ENCODE measurements around the gene PA2G4.

Gene PA2G4

DNA sequence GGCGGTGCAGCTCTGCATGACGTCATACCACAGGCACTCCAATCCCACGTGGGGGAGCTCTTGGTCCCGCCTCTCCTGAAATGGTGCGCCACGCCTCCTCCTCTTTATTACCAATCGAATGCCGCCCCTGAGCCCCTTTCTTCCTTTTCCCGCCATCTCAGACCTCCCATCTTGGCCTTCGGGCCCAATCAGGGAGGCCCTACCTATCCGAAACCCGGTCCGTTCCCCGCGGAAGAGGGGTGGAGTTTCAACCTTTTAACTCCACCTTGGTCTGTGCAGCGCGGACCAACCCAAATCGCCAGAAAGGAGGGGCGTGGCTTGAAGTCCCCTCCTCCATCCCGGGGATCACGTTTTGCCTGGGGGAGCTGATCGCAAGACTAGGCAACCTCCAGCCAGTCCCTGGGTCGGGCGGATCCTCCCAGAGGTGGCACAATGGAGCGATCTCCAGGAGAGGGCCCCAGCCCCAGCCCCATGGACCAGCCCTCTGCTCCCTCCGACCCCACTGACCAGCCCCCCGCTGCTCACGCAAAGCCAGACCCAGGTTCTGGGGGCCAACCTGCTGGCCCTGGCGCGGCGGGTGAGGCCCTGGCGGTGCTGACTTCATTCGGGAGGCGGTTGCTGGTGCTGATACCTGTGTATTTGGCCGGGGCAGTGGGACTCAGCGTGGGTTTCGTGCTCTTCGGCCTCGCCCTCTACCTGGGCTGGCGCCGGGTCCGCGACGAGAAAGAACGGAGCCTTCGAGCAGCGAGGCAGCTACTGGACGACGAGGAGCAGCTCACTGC is 23.7 kb downstream of the PA2G4 start, which contains the start of gene ESYT1:
ESYT1 (plus strand) TSS at position 380 of the 782 bp plus-strand sequence; CDS start at position 433, 53 bp downstream.
- peak; percentile 97 for DNase-seq

- no peak for DNase-seq
Measured at GRCh38 chr12:56128670-56129205, 24.4 kb downstream of the PA2G4 start.

DNA sequence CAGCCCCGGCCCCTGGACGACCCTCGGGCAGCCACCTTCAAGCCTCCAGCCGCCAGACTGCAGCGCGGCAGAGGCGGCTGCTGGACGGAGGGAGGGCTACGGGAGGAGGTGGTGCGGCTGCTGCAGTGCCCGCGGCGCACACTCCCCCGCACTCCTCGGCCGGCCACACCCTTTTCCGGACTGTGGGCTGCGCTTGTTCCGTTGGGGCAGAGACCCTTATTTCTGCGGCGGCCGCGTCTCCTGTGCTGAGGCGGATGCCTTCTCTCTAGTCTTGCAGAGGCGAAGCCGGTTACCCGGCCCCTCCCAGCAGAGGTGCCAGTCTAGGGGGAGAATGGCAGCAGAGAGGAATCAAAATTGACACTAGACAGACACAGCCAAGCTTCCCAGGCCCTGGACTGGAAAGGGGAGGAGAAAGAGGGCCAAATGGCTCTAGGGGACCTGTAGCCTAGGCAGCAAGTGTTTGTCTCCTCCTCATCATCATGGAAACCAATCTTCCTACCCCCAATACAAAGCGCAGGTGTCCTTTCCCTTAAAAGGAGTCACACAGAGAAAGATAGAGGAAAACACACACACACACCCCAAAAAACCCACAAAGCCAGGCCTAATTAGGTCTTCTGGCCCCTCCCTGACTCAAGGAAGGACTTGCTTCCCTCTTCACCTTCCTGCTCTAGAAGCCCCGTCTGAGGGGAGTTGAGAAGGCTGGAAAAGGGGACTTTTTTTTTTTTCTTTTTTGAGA is 25.0 kb downstream of the PA2G4 start:
- no peak for DNase-seq

GRCh38 chr12:56129942-56130495 is 25.7 kb downstream of the PA2G4 start:
- DNase-seq: no peak

- no peak for DNase-seq
Measured at GRCh38 chr12:56130876-56131275, 26.5 kb downstream of the PA2G4 start.

DNA sequence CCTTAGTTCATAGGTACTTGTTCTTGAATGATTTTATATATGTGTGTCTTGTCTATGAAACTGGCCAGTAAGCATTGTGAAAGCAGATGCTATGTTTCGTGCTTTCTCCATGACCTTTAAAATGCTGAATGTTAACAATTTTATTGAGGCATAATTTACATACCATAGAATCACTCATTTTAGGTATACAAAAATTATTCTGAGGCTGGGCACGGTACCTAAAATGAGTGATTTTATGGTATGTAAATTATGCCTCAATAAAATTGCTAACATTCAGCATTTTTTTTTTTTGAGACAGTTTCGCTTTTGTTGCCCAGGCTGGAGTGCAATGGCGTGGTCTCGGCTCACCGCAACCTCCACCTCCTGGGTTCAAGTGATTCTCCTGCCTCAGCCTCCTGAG is 30.5 kb downstream of the PA2G4 start:
- no peak for DNase-seq

GRCh38 chr12:56137853-56138571 is 33.7 kb downstream of the PA2G4 start:
- no peak for DNase-seq

GRCh38 chr12:56141946-56142784 is 37.8 kb downstream of the PA2G4 start:
- no peak for DNase-seq

GRCh38 chr12:56143217-56143616 is 38.9 kb downstream of the PA2G4 start:
- no peak for DNase-seq

DNA sequence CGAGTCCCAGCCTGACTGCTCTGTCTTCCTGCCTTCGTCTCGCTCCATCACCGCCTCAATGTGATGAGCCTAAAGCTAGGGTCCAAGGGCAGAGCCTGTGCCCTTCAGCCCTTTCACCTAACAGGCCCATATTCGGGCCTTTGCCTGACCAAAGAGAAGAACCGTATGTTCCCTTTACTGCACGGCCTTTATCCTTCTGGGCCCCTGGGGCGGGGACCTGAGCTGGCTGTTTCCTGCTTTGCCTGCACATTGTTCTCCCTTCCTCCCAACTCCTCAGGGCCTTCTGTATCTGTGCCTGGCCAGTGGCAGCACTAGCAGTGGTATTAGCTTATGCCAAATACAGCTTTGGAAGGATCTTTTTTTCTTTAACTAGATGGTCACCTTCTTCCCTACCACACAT is 39.5 kb downstream of the PA2G4 start:
- DNase-seq: no peak

- no peak for DNase-seq
Measured at GRCh38 chr12:56145217-56145616, 40.9 kb downstream of the PA2G4 start.

GRCh38 chr12:56146492-56147460 is 42.4 kb downstream of the PA2G4 start:
- DNase-seq: no peak

GRCh38 chr12:56150563-56150962 is 46.2 kb downstream of the PA2G4 start:
- DNase-seq: no peak

GRCh38 chr12:56151672-56152131 is 47.3 kb downstream of the PA2G4 start:
- DNase-seq: no peak

DNA sequence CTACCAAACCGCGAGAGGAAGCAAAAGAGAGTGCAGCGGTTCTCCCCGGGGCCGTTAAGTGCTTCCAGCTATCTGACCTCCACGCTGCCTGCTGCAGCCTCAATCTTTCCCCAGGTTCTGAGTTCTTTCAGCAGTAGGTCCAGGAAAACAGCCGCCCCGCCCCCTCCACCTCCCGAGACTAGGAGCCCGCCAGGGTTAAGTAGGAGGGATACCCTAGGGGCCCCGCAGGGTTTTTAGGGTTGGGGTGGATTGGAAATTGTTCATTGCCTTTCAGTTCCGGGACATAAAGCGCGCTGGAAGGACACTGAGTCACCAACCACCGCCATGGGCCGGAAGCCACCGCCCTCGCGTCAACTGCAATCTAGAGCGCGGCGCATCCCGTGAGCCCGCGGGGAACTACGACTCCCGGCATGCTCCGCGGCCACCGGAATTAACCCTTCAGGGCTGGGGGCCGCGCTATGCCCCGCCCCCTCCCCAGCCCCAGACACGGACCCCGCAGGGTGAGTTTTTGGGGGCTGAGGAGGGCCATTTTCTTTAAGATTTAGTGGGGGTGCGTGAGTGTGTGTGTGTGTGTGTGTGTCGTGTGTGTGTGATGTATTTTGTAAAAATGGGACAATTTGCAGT is 47.9 kb downstream of the PA2G4 start, which contains the start of gene MYL6B:
MYL6B (plus strand) TSS at position 456 of the 624 bp plus-strand sequence. CDS start 1,332 bp downstream, outside the sequence.
- DNase-seq: peak; percentile 30

DNA sequence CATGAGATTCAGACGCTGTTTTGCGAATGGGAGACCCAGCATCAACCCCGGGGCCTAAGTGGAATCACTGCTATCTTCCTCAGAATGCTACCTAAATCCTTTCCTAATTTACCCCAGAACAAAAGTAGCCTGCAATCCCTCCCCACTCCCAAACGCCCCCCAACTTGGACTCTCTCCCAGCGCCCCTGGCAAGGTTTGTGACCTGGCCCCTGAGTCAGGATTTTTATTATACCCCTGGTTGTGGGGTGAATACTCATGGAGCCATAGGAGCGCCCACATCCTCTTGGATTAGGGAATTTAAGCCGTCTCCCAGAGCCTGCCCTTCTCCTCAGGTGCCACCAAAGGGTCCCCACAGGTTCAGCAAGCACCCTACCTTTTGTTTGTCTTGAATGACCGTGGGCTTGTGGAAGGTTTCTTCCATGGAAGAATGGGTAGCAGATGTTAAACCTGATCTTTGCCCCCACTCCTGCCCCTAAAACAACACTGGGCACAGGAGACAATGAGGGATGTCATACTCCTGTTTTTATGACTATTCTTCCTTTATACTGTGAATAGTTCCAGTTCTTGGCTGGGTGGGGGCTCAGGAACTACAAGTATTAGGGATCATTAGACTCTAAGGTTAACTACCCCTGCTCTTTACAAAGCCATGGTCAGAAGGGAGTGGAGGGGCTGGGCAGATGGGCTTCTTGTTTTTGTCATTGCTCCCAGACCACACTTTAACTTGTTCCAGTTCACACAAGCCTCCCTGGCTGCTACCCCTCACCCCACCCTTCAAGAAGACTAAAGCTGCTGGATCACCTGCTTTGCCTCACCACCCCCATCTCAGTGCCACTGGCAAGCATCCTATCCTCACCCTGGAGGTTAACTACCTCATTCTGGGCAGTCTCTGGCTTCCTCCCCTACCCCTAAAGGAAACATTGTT is 48.7 kb downstream of the PA2G4 start:
- DNase-seq: no peak

DNA sequence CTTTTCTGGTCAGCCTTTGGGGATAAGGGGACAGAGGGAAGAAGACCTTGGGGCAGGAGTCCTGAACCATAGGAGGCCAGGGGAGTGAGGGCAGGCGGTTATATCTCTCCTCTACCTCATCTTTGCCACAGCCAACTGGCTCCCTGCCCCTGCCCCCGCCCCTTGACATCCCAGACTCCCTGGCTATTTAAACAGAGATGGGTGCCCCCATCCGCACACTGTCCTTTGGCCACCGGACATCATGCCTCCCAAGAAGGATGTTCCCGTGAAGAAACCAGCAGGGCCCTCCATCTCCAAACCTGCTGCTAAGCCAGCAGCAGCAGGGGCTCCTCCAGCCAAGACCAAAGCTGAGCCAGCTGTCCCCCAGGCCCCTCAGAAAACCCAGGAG is 49.3 kb downstream of the PA2G4 start:
- no peak for DNase-seq

DNA sequence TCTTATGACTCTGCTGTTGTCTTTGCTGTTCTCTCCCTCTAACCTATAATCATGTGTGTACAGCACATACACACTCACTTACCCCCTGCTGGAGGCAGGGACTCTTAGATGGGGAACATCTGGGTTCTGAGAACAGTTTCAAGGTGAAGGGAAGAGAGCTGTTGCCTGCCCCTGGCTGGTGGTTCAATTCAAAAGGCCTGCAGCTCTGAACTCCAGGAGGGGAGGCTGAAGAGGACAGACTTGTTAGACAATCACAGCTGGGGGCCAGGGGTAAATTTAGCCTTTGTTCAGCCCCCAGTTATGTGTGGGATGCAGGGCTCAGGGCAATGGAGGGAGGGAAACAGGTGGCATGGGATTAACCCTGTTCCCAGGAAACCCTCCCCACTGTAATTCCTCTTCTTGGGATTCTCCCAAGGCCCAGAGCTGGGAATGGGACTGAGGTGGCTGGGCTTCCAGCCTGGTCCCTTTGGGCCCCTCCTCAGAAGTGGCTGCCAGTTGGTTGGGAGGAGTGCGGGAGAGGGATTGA is 50.0 kb downstream of the PA2G4 start:
- no peak for DNase-seq

- DNase-seq: no peak
Measured at GRCh38 chr12:56154818-56155217, 50.5 kb downstream of the PA2G4 start.
